HepG2 (cell line): Measurements from ENCODE around the gene SLC17A9. TPM values are rescaled to one million over a fixed set of nuclear protein-coding genes. Genes with fewer than 3 reads are reported as not detected.

Source experiments
- ELF4 ChIP-seq: sonication (generic); formaldehyde crosslinking; IDR thresholded peaks from 2 replicates; pipeline ENCODE4 v1.5.0; 2020; ENCODE audit warnings: missing genetic modification reagents, mild to moderate bottlenecking, moderate library complexity, borderline replicate concordance
- FOXM1 ChIP-seq: sonication (generic); formaldehyde crosslinking; IDR thresholded peaks from 2 replicates; pipeline ENCODE4 v1.5.0; 2020; ENCODE audit warnings: missing genetic modification reagents
- HDAC6 ChIP-seq: fragments of 200-600 bp; sonication (generic); IDR thresholded peaks from 2 replicates; pipeline ENCODE4 v1.7.0; 2017; ENCODE audit warnings: mild to moderate bottlenecking, antibody characterized with exemption, low read length, low read depth
- JARID2 ChIP-seq: sonication (generic); formaldehyde crosslinking; IDR thresholded peaks from 2 replicates; pipeline ENCODE4 v1.8.1; 2023; ENCODE audit warnings: missing genetic modification reagents, inconsistent platforms; ENCODE audit not compliant: insufficient replicate concordance
- LCORL ChIP-seq, 2 experiments: fragments of 450-650 bp in 1 of 2; sonication (generic) in 1 of 2; formaldehyde crosslinking in 1 of 2; IDR thresholded peaks; 2 replicates each; pipeline versions ENCODE4 v1.5.0 to v1.6.1; 2017 to 2020; ENCODE audit warnings: antibody characterized with exemption in 1 of 2, missing genetic modification reagents in 1 of 2
- MBD4 ChIP-seq: IDR thresholded peaks from 2 replicates; pipeline ENCODE4 v1.6.1; 2012; ENCODE audit warnings: low read length, inconsistent platforms, borderline replicate concordance
- ONECUT2 ChIP-seq: sonication (generic); formaldehyde crosslinking; IDR thresholded peaks from 2 replicates; pipeline ENCODE4 v1.4.0; 2020; ENCODE audit warnings: missing genetic modification reagents
- RXRA ChIP-seq: sonication (generic); formaldehyde crosslinking; IDR thresholded peaks from 2 replicates; pipeline ENCODE4 v1.5.1; 2020; ENCODE audit warnings: missing genetic modification reagents
- SALL2 ChIP-seq: sonication (generic); formaldehyde crosslinking; IDR thresholded peaks from 2 replicates; pipeline ENCODE4 v1.8.1; 2023; ENCODE audit warnings: mild to moderate bottlenecking, missing genetic modification reagents, inconsistent platforms
- SIX1 ChIP-seq: sonication (generic); formaldehyde crosslinking; IDR thresholded peaks from 2 replicates; pipeline ENCODE4 v1.4.0; 2020; ENCODE audit warnings: missing genetic modification reagents, borderline replicate concordance
- SOX5 ChIP-seq: IDR thresholded peaks from 2 replicates; pipeline ENCODE4 v1.6.1; 2016; ENCODE audit warnings: borderline replicate concordance
- ZFP36L2 ChIP-seq: sonication (generic); formaldehyde crosslinking; IDR thresholded peaks from 2 replicates; pipeline ENCODE4 v1.4.0; 2020; ENCODE audit warnings: missing genetic modification reagents
- ZNF136 ChIP-seq: sonication (generic); formaldehyde crosslinking; IDR thresholded peaks from 2 replicates; pipeline ENCODE4 v1.8.1; 2022; ENCODE audit warnings: low read depth, mild to moderate bottlenecking, moderate library complexity, missing genetic modification reagents
- ZNF563 ChIP-seq: sonication (generic); formaldehyde crosslinking; IDR thresholded peaks from 2 replicates; pipeline ENCODE4 v1.8.0; 2022; ENCODE audit warnings: mild to moderate bottlenecking, moderate library complexity, missing genetic modification reagents
- ZNF644 ChIP-seq: IDR thresholded peaks from 2 replicates; pipeline ENCODE4 v1.6.1; 2016; ENCODE audit warnings: low read depth
- ZNF83 ChIP-seq: sonication (generic); formaldehyde crosslinking; IDR thresholded peaks from 2 replicates; pipeline ENCODE4 v1.4.0; 2020; ENCODE audit warnings: missing genetic modification reagents, mild to moderate bottlenecking, borderline replicate concordance
- polyA plus RNA-seq, 8 experiments: library from polyadenylated mRNA; depleted of rRNA in 3 of 8; stranded (reverse) in 7 of 8; unstranded in 1 of 8; fragments of >200 nt; fragmentation: Illumina TruSeq in 4 of 8; extraction: Trizol in 4 of 8; gene quantifications; 2 replicates each; pipeline versions ENCODE4 v1.2.1 to v1.2.3, GENCODE V29; 2011 to 2016; ENCODE audit warnings: low read depth in 4 of 8, missing spikeins in 1 of 8, mixed read lengths in 1 of 8; ENCODE audit not compliant: insufficient read depth in 1 of 8
- total RNA-seq, 5 experiments: library from RNA; depleted of rRNA; stranded (reverse); fragments of >200 nt; fragmentation: Illumina TruSeq; extraction: Trizol; gene quantifications; 2 replicates each; pipeline ENCODE4 v1.2.3, GENCODE V29; 2016; ENCODE audit warnings: low read depth in 1 of 5
- TF ChIP-seq, protein P1 (sequence below): sonication (generic); formaldehyde crosslinking; IDR thresholded peaks from 2 replicates; pipeline ENCODE4 v1.4.0; 2020; ENCODE audit warnings: missing genetic modification reagents
- TF ChIP-seq, protein P2 (sequence below): sonication (generic); formaldehyde crosslinking; IDR thresholded peaks from 2 replicates; pipeline ENCODE4 v1.9.0; 2021; ENCODE audit warnings: missing genetic modification reagents, borderline replicate concordance
- TF ChIP-seq, protein P3 (sequence below): IDR thresholded peaks from 2 replicates; pipeline ENCODE4 v1.4.0; 2020; ENCODE audit warnings: mild to moderate bottlenecking, missing genetic modification reagents

The SLC17A9 gene
- total and polyA plus RNA-seq, 2 of the 13 experiments (the other 11 are each of a cell fraction or from before 2014, with no cell fraction given) = 110 to 191 TPM

DNA sequence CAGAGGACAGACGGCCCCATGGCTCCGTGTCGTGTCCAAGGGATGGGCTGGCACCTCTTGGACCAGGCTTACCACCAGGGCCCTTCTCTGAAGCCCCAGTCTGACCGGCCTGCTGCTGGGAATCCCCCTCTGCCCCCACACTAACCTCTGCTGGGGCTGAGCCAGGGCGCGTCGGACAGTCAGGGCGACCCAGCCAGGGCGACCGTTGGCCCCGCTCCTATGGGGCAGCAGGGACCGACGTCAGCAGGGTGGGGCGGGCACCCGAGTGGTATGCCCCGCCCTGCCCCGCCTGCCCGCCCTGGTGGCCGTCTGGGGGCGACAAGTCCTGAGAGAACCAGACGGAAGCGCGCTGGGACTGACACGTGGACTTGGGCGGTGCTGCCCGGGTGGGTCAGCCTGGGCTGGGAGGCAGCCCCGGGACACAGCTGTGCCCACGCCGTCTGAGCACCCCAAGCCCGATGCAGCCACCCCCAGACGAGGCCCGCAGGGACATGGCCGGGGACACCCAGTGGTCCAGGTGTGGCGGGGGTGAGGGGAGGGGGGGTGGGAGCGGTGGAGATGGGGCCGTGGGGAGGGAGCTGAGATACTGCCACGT is at the start of gene SLC17A9 (continued):
- TF ChIP-seq LCORL (IDR thresholded peaks at IDR 0.05) (no peak), LCORL (CRISPR knock-in tag; IDR thresholded peaks at IDR 0.05) (peak; percentile 96), ZFP36L2 (CRISPR knock-in tag) (peak; percentile 85; the same call in 1 of the 2 replicates), ELF4 (no peak), JARID2 (CRISPR knock-in tag) (no peak), SIX1 (CRISPR knock-in tag) (peak; percentile 55; the same call in 1 of the 2 replicates), SOX5 (CRISPR knock-in tag) (peak; percentile 70), FOXM1 (CRISPR knock-in tag) (no peak), ZNF136 (CRISPR knock-in tag) (peak; percentile 99; the same call in 1 of the 2 replicates), RXRA (CRISPR knock-in tag) (peak; percentile 88), HDAC6 (no peak), ONECUT2 (CRISPR knock-in tag) (0 out of 2 replicates have a peak, but pooled peaks have one; percentile 25), ZNF563 (CRISPR knock-in tag) (peak; percentile 94), ZNF644 (peak; percentile 48; the same call in 1 of the 2 replicates), MBD4 (no peak), ZNF83 (CRISPR knock-in tag) (0 out of 2 replicates have a peak, but pooled peaks have one; percentile 87), SALL2 (CRISPR knock-in tag) (peak; percentile 77; the same call in 1 of the 2 replicates)
- TF ChIP-seq, protein P1, sequence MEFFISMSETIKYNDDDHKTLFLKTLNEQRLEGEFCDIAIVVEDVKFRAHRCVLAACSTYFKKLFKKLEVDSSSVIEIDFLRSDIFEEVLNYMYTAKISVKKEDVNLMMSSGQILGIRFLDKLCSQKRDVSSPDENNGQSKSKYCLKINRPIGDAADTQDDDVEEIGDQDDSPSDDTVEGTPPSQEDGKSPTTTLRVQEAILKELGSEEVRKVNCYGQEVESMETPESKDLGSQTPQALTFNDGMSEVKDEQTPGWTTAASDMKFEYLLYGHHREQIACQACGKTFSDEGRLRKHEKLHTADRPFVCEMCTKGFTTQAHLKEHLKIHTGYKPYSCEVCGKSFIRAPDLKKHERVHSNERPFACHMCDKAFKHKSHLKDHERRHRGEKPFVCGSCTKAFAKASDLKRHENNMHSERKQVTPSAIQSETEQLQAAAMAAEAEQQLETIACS (CRISPR knock-in tag) = 0 out of 2 replicates have a peak, but pooled peaks have one; percentile 43
- TF ChIP-seq, protein P2, sequence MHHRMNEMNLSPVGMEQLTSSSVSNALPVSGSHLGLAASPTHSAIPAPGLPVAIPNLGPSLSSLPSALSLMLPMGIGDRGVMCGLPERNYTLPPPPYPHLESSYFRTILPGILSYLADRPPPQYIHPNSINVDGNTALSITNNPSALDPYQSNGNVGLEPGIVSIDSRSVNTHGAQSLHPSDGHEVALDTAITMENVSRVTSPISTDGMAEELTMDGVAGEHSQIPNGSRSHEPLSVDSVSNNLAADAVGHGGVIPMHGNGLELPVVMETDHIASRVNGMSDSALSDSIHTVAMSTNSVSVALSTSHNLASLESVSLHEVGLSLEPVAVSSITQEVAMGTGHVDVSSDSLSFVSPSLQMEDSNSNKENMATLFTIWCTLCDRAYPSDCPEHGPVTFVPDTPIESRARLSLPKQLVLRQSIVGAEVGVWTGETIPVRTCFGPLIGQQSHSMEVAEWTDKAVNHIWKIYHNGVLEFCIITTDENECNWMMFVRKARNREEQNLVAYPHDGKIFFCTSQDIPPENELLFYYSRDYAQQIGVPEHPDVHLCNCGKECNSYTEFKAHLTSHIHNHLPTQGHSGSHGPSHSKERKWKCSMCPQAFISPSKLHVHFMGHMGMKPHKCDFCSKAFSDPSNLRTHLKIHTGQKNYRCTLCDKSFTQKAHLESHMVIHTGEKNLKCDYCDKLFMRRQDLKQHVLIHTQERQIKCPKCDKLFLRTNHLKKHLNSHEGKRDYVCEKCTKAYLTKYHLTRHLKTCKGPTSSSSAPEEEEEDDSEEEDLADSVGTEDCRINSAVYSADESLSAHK (CRISPR knock-in tag) = no peak
- TF ChIP-seq, protein P3, sequence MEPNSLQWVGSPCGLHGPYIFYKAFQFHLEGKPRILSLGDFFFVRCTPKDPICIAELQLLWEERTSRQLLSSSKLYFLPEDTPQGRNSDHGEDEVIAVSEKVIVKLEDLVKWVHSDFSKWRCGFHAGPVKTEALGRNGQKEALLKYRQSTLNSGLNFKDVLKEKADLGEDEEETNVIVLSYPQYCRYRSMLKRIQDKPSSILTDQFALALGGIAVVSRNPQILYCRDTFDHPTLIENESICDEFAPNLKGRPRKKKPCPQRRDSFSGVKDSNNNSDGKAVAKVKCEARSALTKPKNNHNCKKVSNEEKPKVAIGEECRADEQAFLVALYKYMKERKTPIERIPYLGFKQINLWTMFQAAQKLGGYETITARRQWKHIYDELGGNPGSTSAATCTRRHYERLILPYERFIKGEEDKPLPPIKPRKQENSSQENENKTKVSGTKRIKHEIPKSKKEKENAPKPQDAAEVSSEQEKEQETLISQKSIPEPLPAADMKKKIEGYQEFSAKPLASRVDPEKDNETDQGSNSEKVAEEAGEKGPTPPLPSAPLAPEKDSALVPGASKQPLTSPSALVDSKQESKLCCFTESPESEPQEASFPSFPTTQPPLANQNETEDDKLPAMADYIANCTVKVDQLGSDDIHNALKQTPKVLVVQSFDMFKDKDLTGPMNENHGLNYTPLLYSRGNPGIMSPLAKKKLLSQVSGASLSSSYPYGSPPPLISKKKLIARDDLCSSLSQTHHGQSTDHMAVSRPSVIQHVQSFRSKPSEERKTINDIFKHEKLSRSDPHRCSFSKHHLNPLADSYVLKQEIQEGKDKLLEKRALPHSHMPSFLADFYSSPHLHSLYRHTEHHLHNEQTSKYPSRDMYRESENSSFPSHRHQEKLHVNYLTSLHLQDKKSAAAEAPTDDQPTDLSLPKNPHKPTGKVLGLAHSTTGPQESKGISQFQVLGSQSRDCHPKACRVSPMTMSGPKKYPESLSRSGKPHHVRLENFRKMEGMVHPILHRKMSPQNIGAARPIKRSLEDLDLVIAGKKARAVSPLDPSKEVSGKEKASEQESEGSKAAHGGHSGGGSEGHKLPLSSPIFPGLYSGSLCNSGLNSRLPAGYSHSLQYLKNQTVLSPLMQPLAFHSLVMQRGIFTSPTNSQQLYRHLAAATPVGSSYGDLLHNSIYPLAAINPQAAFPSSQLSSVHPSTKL (CRISPR knock-in tag) = peak; percentile 79
